GM19468 (cell line): ENCODE data around the gene RAI1.

ENCODE experiments used
- ATAC-seq: cut with Tn5 transposase; IDR thresholded peaks from one replicate; pipeline ENCODE4 v1.9.1; 2021; ENCODE audit warnings: mild to moderate bottlenecking, moderate library complexity, moderate number of reproducible peaks; ENCODE audit not compliant: unreplicated experiment; ENCODE audit errors: extremely low read depth

The RAI1 gene

GRCh38 chr17:17790637-17791464, 109.6 kb downstream of the RAI1 start:
- ATAC-seq = no peak

GRCh38 chr17:17792037-17792550, 110.8 kb downstream of the RAI1 start:
- no peak for ATAC-seq

- ATAC-seq = no peak
These were observed 111.5 kb downstream of the RAI1 start for GRCh38 chr17:17792551-17793377.

GRCh38 chr17:17793378-17794214, 112.3 kb downstream of the RAI1 start:
- no peak for ATAC-seq

- ATAC-seq = no peak
These were observed 113.1 kb downstream of the RAI1 start for GRCh38 chr17:17794382-17794781.

GRCh38 chr17:17795296-17795695, 114.0 kb downstream of the RAI1 start:
- no peak for ATAC-seq

GRCh38 chr17:17795946-17796786, 114.9 kb downstream of the RAI1 start:
- no peak for ATAC-seq

- ATAC-seq = no peak
These were observed 115.5 kb downstream of the RAI1 start for GRCh38 chr17:17796787-17797061.

- ATAC-seq = no peak
These were observed 116.0 kb downstream of the RAI1 start for GRCh38 chr17:17797119-17797809.

- no peak for ATAC-seq
These were observed 116.8 kb downstream of the RAI1 start for GRCh38 chr17:17798010-17798556.

GRCh38 chr17:17798573-17799255, 117.5 kb downstream of the RAI1 start:
- no peak for ATAC-seq

GRCh38 chr17:17800504-17801021, 119.3 kb downstream of the RAI1 start:
- ATAC-seq = no peak

- ATAC-seq = no peak
These were observed 120.7 kb downstream of the RAI1 start for GRCh38 chr17:17801800-17802481.

- ATAC-seq = no peak
These were observed 122.7 kb downstream of the RAI1 start for GRCh38 chr17:17804007-17804406.

GRCh38 chr17:17805575-17805974, 124.3 kb downstream of the RAI1 start:
- no peak for ATAC-seq

GRCh38 chr17:17806035-17806434, 124.8 kb downstream of the RAI1 start:
- ATAC-seq = no peak

- no peak for ATAC-seq
These were observed 125.5 kb downstream of the RAI1 start for GRCh38 chr17:17806611-17807274.
